Mesendoderm (in vitro differentiated cells): Measurements from ENCODE around the gene SCN4B.

Experiments used
- DNase-seq: peaks from one replicate; pipeline ENCODE4 v3.0.0; 2013
- H2AK5ac ChIP-seq: 2 replicates; pipeline ENCODE4 v1.6.1; 2013; ENCODE audit warnings: low read length, inconsistent platforms
- H2BK120ac ChIP-seq: 2 replicates; pipeline ENCODE4 v1.6.1; 2013; ENCODE audit warnings: low read depth, mild to moderate bottlenecking, low read length, moderate library complexity, mixed read lengths
- H2BK15ac ChIP-seq: replicated peaks from 2 replicates; pipeline ENCODE4 v1.6.1; 2013; ENCODE audit warnings: low read depth, mild to moderate bottlenecking, moderate library complexity
- H2BK5ac ChIP-seq: 2 replicates; pipeline ENCODE4 v1.6.1; 2013; ENCODE audit warnings: low read length, inconsistent platforms
- H3K18ac ChIP-seq: 2 replicates; pipeline ENCODE4 v1.6.1; 2013; ENCODE audit warnings: mild to moderate bottlenecking, low read length, mixed read lengths
- H3K23ac ChIP-seq: one replicate; pipeline ENCODE4 v1.6.1; 2013; ENCODE audit warnings: low read length
- H3K27ac ChIP-seq: 2 replicates; pipeline ENCODE4 v1.5.1; 2013; ENCODE audit warnings: low read depth, mild to moderate bottlenecking, inconsistent platforms, low read length, moderate library complexity
- H3K27me3 ChIP-seq: 2 replicates; pipeline ENCODE4 v1.6.1; 2013; ENCODE audit warnings: low read length, control low read depth, mild to moderate bottlenecking, inconsistent platforms; ENCODE audit not compliant: insufficient read depth, poor library complexity
- H3K36me3 ChIP-seq: 2 replicates; pipeline ENCODE4 v1.6.1; 2013; ENCODE audit warnings: low read length, inconsistent platforms; ENCODE audit not compliant: control insufficient read depth, insufficient read depth
- H3K4ac ChIP-seq: one replicate; pipeline ENCODE4 v1.6.1; 2013; ENCODE audit warnings: low read depth, mild to moderate bottlenecking, low read length, moderate library complexity
- H3K4me1 ChIP-seq: 2 replicates; pipeline ENCODE4 v1.6.1; 2013; ENCODE audit warnings: low read depth, low read length, inconsistent platforms; ENCODE audit not compliant: control insufficient read depth
- H3K4me2 ChIP-seq: 2 replicates; pipeline ENCODE4 v1.6.1; 2013; ENCODE audit warnings: low read length
- H3K4me3 ChIP-seq: 2 replicates; pipeline ENCODE4 v1.5.1; 2013; ENCODE audit warnings: mild to moderate bottlenecking, low read length
- H3K56ac ChIP-seq: one replicate; pipeline ENCODE4 v1.6.1; 2013; ENCODE audit warnings: low read length
- H3K79me1 ChIP-seq: 2 replicates; pipeline ENCODE4 v1.6.1; 2013; ENCODE audit warnings: low read length, inconsistent platforms
- H3K79me2 ChIP-seq: 2 replicates; pipeline ENCODE4 v1.6.1; 2013; ENCODE audit warnings: mild to moderate bottlenecking, low read length; ENCODE audit not compliant: control insufficient read depth, insufficient read depth
- H3K9ac ChIP-seq: 2 replicates; pipeline ENCODE4 v1.6.1; 2013; ENCODE audit warnings: low read length, inconsistent platforms
- H4K5ac ChIP-seq: one replicate; pipeline ENCODE4 v1.6.1; 2013; ENCODE audit warnings: low read length
- H4K8ac ChIP-seq: one replicate; pipeline ENCODE4 v1.6.1; 2013; ENCODE audit warnings: low read depth, mild to moderate bottlenecking, control low read depth, low read length, moderate library complexity
- WGBS: extraction: QIAGEN DNeasy Blood & Tissue Kit; methylation state at CpG from one replicate; pipeline ENCODE4 v1.1.7; 2013; ENCODE audit warnings: low lambda C conversion rate, missing lambda C conversion rate; ENCODE audit not compliant: insufficient coverage; ENCODE audit errors: extremely low coverage; 5-methylcytosine and 5-hydroxymethylcytosine counted together

SCN4B gene

GRCh38 chr11:118142809-118143208 is 9.8 kb downstream of the SCN4B start:
- Histone ChIP-seq H3K36me3 (no peaks in the 10 kb centered on the region), H3K9ac (no peak overlapping the region), H2BK5ac (no peak overlapping the region), H4K8ac (no peak overlapping the region), H3K4ac (no peak overlapping the region), H3K18ac (no peak overlapping the region), H3K79me2 (no peaks in the 10 kb centered on the region), H2BK15ac (no peak overlapping the region), H4K5ac (no peak overlapping the region), H3K79me1 (no peaks in the 10 kb centered on the region), H3K4me1 (no peaks in the 10 kb centered on the region), H3K4me2 (no peak overlapping the region), H3K56ac (no peak overlapping the region), H2BK120ac (no peak overlapping the region), H3K27me3 (no peaks in the 10 kb centered on the region), H3K4me3 (no peak overlapping the region), H2AK5ac (no peak overlapping the region), H3K23ac (no peak overlapping the region), H3K27ac (no peak overlapping the region)
- DNase-seq, result no peak
- no CpG with 5 or more reads among the region's 6 CpGs for WGBS

- Histone ChIP-seq H3K36me3 (no peaks in the 10 kb centered on the region), H3K4me1 (no peaks in the 10 kb centered on the region)
- peak; percentile 60 for DNase-seq
Observed at GRCh38 chr11:118142081-118142480, 10.5 kb downstream of the SCN4B start.

GRCh38 chr11:118139578-118139977 is 13.0 kb downstream of the SCN4B start:
- Histone ChIP-seq H2BK120ac (no peak overlapping the region), H3K4me1 (no peaks in the 10 kb centered on the region)
- WGBS, result no CpG with 5 or more reads among the region's 1 CpG

More at GRCh38 chr11:118142081-118142480, 10.5 kb downstream of the SCN4B start:
- Histone ChIP-seq H2AK5ac (no peak overlapping the region), H3K27ac (no peak overlapping the region), H3K27me3 (no peaks in the 10 kb centered on the region), H3K56ac (no peak overlapping the region), H3K9ac (no peak overlapping the region), H3K4me3 (no peak overlapping the region), H3K79me2 (no peaks in the 10 kb centered on the region), H3K4me2 (no peak overlapping the region), H2BK15ac (no peak overlapping the region), H3K4ac (no peak overlapping the region), H4K5ac (no peak overlapping the region), H4K8ac (no peak overlapping the region), H2BK5ac (no peak overlapping the region), H3K23ac (no peak overlapping the region), H3K79me1 (no peaks in the 10 kb centered on the region), H3K18ac (no peak overlapping the region), H2BK120ac (no peak overlapping the region)
- no CpG with 5 or more reads among the region's 2 CpGs for WGBS

GRCh38 chr11:118138839-118139420 is 13.7 kb downstream of the SCN4B start:
- no peak overlapping the region for H3K4me3 ChIP-seq
- H3K4ac ChIP-seq, result no peak overlapping the region
- H2BK5ac ChIP-seq, result no peak overlapping the region
- H3K9ac ChIP-seq, result no peak overlapping the region
- no peaks in the 10 kb centered on the region for H3K36me3 ChIP-seq
- no peak for DNase-seq
- no peak overlapping the region for H3K23ac ChIP-seq
- no peaks in the 10 kb centered on the region for H3K4me1 ChIP-seq
- no peak overlapping the region for H2BK120ac ChIP-seq
- no peak overlapping the region for H4K5ac ChIP-seq
- no peak overlapping the region for H3K4me2 ChIP-seq
- no peak overlapping the region for H2BK15ac ChIP-seq
- WGBS, result no CpG with 5 or more reads among the region's 10 CpGs
- H3K27me3 ChIP-seq, result no peaks in the 10 kb centered on the region
- H2AK5ac ChIP-seq, result no peak overlapping the region
- H3K79me1 ChIP-seq, result no peaks in the 10 kb centered on the region
- H3K27ac ChIP-seq, result no peak overlapping the region
- H3K79me2 ChIP-seq, result no peaks in the 10 kb centered on the region
- H3K18ac ChIP-seq, result no peak overlapping the region
- H3K56ac ChIP-seq, result no peak overlapping the region
- H4K8ac ChIP-seq, result no peak overlapping the region

More at GRCh38 chr11:118139578-118139977, 13.0 kb downstream of the SCN4B start:
- no peak overlapping the region for H3K4ac ChIP-seq
- H3K36me3 ChIP-seq, result no peaks in the 10 kb centered on the region
- H4K8ac ChIP-seq, result no peak overlapping the region
- no peak overlapping the region for H3K4me3 ChIP-seq
- H2BK15ac ChIP-seq, result no peak overlapping the region
- no peak overlapping the region for H2BK5ac ChIP-seq
- H2AK5ac ChIP-seq, result no peak overlapping the region
- no peak overlapping the region for H3K18ac ChIP-seq
- no peak for DNase-seq
- no peak overlapping the region for H3K56ac ChIP-seq
- H4K5ac ChIP-seq, result no peak overlapping the region
- no peak overlapping the region for H3K27ac ChIP-seq
- H3K79me2 ChIP-seq, result no peaks in the 10 kb centered on the region
- no peaks in the 10 kb centered on the region for H3K79me1 ChIP-seq
- H3K4me2 ChIP-seq, result no peak overlapping the region
- no peak overlapping the region for H3K23ac ChIP-seq
- H3K9ac ChIP-seq, result no peak overlapping the region
- no peaks in the 10 kb centered on the region for H3K27me3 ChIP-seq

- Histone ChIP-seq H4K5ac (no peak overlapping the region), H3K27ac (no peak overlapping the region), H3K36me3 (no peaks in the 10 kb centered on the region), H3K4me3 (no peak overlapping the region), H2BK15ac (no peak overlapping the region), H3K56ac (no peak overlapping the region), H3K79me2 (no peaks in the 10 kb centered on the region), H2BK120ac (no peak overlapping the region), H3K27me3 (no peaks in the 10 kb centered on the region), H3K23ac (no peak overlapping the region), H4K8ac (no peak overlapping the region), H3K79me1 (no peaks in the 10 kb centered on the region), H3K4me1 (no peaks in the 10 kb centered on the region), H3K9ac (no peak overlapping the region), H3K4me2 (no peak overlapping the region), H3K18ac (no peak overlapping the region), H2AK5ac (no peak overlapping the region), H2BK5ac (no peak overlapping the region), H3K4ac (no peak overlapping the region)
- no CpG with 5 or more reads among the region's 10 CpGs for WGBS
- no peak for DNase-seq
Observed at GRCh38 chr11:118136801-118137200, 15.8 kb downstream of the SCN4B start.

- Histone ChIP-seq H3K23ac (no peak overlapping the region), H3K4me2 (no peak overlapping the region), H3K18ac (no peak overlapping the region), H2BK120ac (no peak overlapping the region), H3K4me1 (no peaks in the 10 kb centered on the region), H3K27me3 (no peaks in the 10 kb centered on the region), H3K56ac (no peak overlapping the region), H3K79me2 (no peaks in the 10 kb centered on the region), H3K4ac (no peak overlapping the region), H3K36me3 (no peaks in the 10 kb centered on the region), H4K5ac (no peak overlapping the region), H3K27ac (no peak overlapping the region), H2AK5ac (no peak overlapping the region), H3K9ac (no peak overlapping the region), H2BK15ac (no peak overlapping the region), H3K79me1 (no peaks in the 10 kb centered on the region), H3K4me3 (no peak overlapping the region), H4K8ac (no peak overlapping the region), H2BK5ac (no peak overlapping the region)
- DNase-seq, result no peak
- WGBS, result no CpG with 5 or more reads among the region's 2 CpGs
Observed at GRCh38 chr11:118136341-118136740, 16.3 kb downstream of the SCN4B start.
